Mesenchymal stem cell (in vitro differentiated cells and primary cell): Measurements from ENCODE around the gene ARL11.

Experiments used
- DNase-seq: peaks from one replicate; pipeline ENCODE4 v3.0.0-alpha.2; 2013
- H2AFZ ChIP-seq: one replicate; pipeline ENCODE4 v1.6.1; 2013; ENCODE audit warnings: low read depth, mild to moderate bottlenecking, control low read depth, inconsistent platforms, low read length, moderate library complexity
- H2AK5ac ChIP-seq: 2 replicates; pipeline ENCODE4 v1.6.1; 2013; ENCODE audit warnings: low read length, moderate library complexity, mild to moderate bottlenecking, inconsistent platforms; ENCODE audit not compliant: severe bottlenecking
- H2BK120ac ChIP-seq: one replicate; pipeline ENCODE4 v1.6.1; 2013; ENCODE audit warnings: low read depth, mild to moderate bottlenecking, inconsistent platforms, low read length, moderate library complexity
- H2BK12ac ChIP-seq, 2 experiments: one replicate each; pipeline ENCODE4 v1.6.1; 2013; ENCODE audit warnings: inconsistent platforms in 2 of 2, low read length in 2 of 2, mild to moderate bottlenecking in 2 of 2, moderate library complexity in 2 of 2, control low read depth in 1 of 2
- H2BK15ac ChIP-seq: one replicate; pipeline ENCODE4 v1.6.1; 2013; ENCODE audit warnings: mild to moderate bottlenecking, low read depth, inconsistent platforms; ENCODE audit not compliant: poor library complexity, severe bottlenecking
- H2BK5ac ChIP-seq: 2 replicates; pipeline ENCODE4 v1.6.1; 2013; ENCODE audit warnings: low read depth, mild to moderate bottlenecking, low read length, control low read depth, inconsistent platforms; ENCODE audit not compliant: poor library complexity, severe bottlenecking
- H3K14ac ChIP-seq, 2 experiments: one replicate each; pipeline ENCODE4 v1.6.1; 2013; ENCODE audit warnings: inconsistent platforms in 2 of 2, low read length in 2 of 2, control low read depth in 1 of 2, mild to moderate bottlenecking in 1 of 2, moderate library complexity in 1 of 2
- H3K18ac ChIP-seq, 2 experiments: one replicate each; pipeline ENCODE4 v1.6.1; 2013; ENCODE audit warnings: inconsistent platforms in 2 of 2, low read length in 2 of 2, control low read depth in 1 of 2, low read depth in 1 of 2, mild to moderate bottlenecking in 1 of 2
- H3K23ac ChIP-seq, 2 experiments: one replicate each; pipeline ENCODE4 v1.6.1; 2013; ENCODE audit warnings: inconsistent platforms in 2 of 2, low read length in 2 of 2, mild to moderate bottlenecking in 2 of 2, moderate library complexity in 2 of 2, control low read depth in 1 of 2
- H3K27ac ChIP-seq: 2 replicates; pipeline ENCODE4 v1.5.1; 2013; ENCODE audit warnings: mild to moderate bottlenecking, moderate library complexity, low read length, control low read depth, inconsistent platforms; ENCODE audit not compliant: poor library complexity, severe bottlenecking
- H3K27me3 ChIP-seq, 2 experiments: 2 replicates each; pipeline versions ENCODE4 v1.6.1 to v1.7.0; 2013; ENCODE audit warnings: low read length in 2 of 2, mild to moderate bottlenecking in 2 of 2, moderate library complexity in 2 of 2, control low read depth in 1 of 2, inconsistent platforms in 1 of 2; ENCODE audit not compliant: control insufficient read depth in 1 of 2, insufficient read depth in 1 of 2
- H3K36me3 ChIP-seq, 2 experiments: 2 replicates each; pipeline versions ENCODE4 v1.6.1 to v1.7.0; 2013; ENCODE audit warnings: low read length in 2 of 2, control low read depth in 1 of 2, inconsistent platforms in 1 of 2, low read depth in 1 of 2, mild to moderate bottlenecking in 1 of 2; ENCODE audit not compliant: insufficient read depth in 2 of 2, control insufficient read depth in 1 of 2
- H3K4ac ChIP-seq, 2 experiments: one replicate each; pipeline ENCODE4 v1.6.1; 2013; ENCODE audit warnings: inconsistent platforms in 2 of 2, low read length in 2 of 2, mild to moderate bottlenecking in 2 of 2, moderate library complexity in 2 of 2, control low read depth in 1 of 2, low read depth in 1 of 2
- H3K4me1 ChIP-seq: 2 replicates; pipeline ENCODE4 v1.6.1; 2013; ENCODE audit warnings: low read depth, low read length, control low read depth; ENCODE audit not compliant: control insufficient read depth, insufficient read depth
- H3K4me2 ChIP-seq: 2 replicates; pipeline ENCODE4 v1.6.1; 2013; ENCODE audit warnings: low read length, mild to moderate bottlenecking, inconsistent platforms; ENCODE audit not compliant: poor library complexity, severe bottlenecking
- H3K4me3 ChIP-seq, 2 experiments: 2 replicates each; pipeline versions ENCODE4 v1.5.1 to v1.7.0; 2013; ENCODE audit warnings: low read length in 2 of 2, mild to moderate bottlenecking in 2 of 2, control low read depth in 1 of 2, low read depth in 1 of 2; ENCODE audit not compliant: insufficient read depth in 1 of 2
- H3K79me1 ChIP-seq: replicated peaks from 2 replicates; pipeline ENCODE4 v1.6.1; 2013; ENCODE audit warnings: mild to moderate bottlenecking, control low read depth, low read length, inconsistent platforms; ENCODE audit not compliant: poor library complexity, severe bottlenecking
- H3K9ac ChIP-seq: 2 replicates; pipeline ENCODE4 v1.7.0; 2013; ENCODE audit warnings: mild to moderate bottlenecking, low read length, moderate library complexity
- H3K9me3 ChIP-seq: 2 replicates; pipeline ENCODE4 v1.7.0; 2013; ENCODE audit warnings: mild to moderate bottlenecking, low read length; ENCODE audit not compliant: control insufficient read depth
- H4K8ac ChIP-seq: one replicate; pipeline ENCODE4 v1.6.1; 2013; ENCODE audit warnings: inconsistent platforms, mild to moderate bottlenecking, low read length, moderate library complexity
- H4K91ac ChIP-seq: one replicate; pipeline ENCODE4 v1.6.1; 2013; ENCODE audit warnings: mild to moderate bottlenecking, low read length, inconsistent platforms
- WGBS: methylation state at CpG from one replicate; pipeline ENCODE4 v1.1.7; 2013; ENCODE audit warnings: mixed read lengths; 5-methylcytosine and 5-hydroxymethylcytosine counted together

The ARL11 gene

DNA sequence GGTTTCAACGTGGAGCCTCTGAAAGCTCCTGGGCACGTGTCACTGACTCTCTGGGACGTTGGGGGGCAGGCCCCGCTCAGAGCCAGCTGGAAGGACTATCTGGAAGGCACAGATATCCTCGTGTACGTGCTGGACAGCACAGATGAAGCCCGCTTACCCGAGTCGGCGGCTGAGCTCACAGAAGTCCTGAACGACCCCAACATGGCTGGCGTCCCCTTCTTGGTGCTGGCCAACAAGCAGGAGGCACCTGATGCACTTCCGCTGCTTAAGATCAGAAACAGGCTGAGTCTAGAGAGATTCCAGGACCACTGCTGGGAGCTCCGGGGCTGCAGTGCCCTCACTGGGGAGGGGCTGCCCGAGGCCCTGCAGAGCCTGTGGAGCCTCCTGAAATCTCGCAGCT lies 2.3 kb downstream of the ARL11 start:
- WGBS = 89% methylated on average over 16 of the region's 16 CpGs

DNA sequence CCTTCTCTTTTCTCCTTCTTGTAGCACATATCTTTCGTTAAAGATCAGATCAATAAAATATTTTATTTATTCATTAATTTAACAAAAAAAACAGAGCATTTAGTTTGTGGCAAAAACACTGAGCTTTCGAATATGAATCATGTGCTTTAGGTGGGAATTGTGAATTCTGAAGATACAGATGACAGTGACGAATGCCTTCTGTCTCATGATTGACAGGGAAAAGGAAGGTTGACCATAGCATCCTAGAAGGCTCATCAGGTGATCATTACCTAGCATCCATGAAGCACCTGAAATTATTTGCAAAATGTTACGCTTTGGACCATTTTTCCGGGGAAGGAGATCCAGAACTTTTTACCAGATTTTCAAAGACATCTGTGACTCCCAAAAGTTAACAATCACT lies 3.8 kb downstream of the ARL11 start:
- H2BK120ac ChIP-seq = no peak overlapping the region
- H4K8ac ChIP-seq = no peak overlapping the region
- no peak overlapping the region for H3K9ac ChIP-seq
- no peak overlapping the region for H3K14ac ChIP-seq
- WGBS = 94% methylated on average over 4 of the region's 5 CpGs
- no peaks in the 10 kb centered on the region for H3K79me1 ChIP-seq
- H2BK15ac ChIP-seq = no peak overlapping the region
- H3K27me3 ChIP-seq = no peaks in the 10 kb centered on the region
- H2BK5ac ChIP-seq = no peak overlapping the region
- H3K4me3 ChIP-seq = no peak overlapping the region
- H2AFZ ChIP-seq = no peak overlapping the region
- H3K9me3 ChIP-seq = no peaks in the 10 kb centered on the region
- H2AK5ac ChIP-seq = no peak overlapping the region
- H3K23ac ChIP-seq = no peak overlapping the region
- no peak overlapping the region for H4K91ac ChIP-seq
- no peak overlapping the region for H2BK12ac ChIP-seq
- H3K27ac ChIP-seq = no peak overlapping the region
- H3K4me1 ChIP-seq = peaks cover 3% of the 10 kb centered on the region
- H3K4me2 ChIP-seq = no peak overlapping the region
- no peak overlapping the region for H3K18ac ChIP-seq
- DNase-seq = no peak
- no peaks in the 10 kb centered on the region for H3K36me3 ChIP-seq
- no peak overlapping the region for H3K4ac ChIP-seq

More for the DNA sequence above, 2.3 kb downstream of the ARL11 start:
- Histone ChIP-seq H3K79me1 (no peaks in the 10 kb centered on the region), H4K91ac (peak overlapping the region; percentile 14), H3K4me3 (no peak overlapping the region), H3K9ac (no peak overlapping the region), H3K4ac (no peak overlapping the region), H2BK15ac (no peak overlapping the region), H2BK12ac (peak overlapping the region in 1 of 2 experiments; percentile 8), H3K4me1 (peaks cover 7% of the 10 kb centered on the region), H3K14ac (no peak overlapping the region), H3K27ac (no peak overlapping the region), H2AFZ (no peak overlapping the region), H3K9me3 (no peaks in the 10 kb centered on the region), H3K23ac (no peak overlapping the region), H3K27me3 (no peaks in the 10 kb centered on the region), H3K36me3 (no peaks in the 10 kb centered on the region), H2AK5ac (no peak overlapping the region), H3K4me2 (no peak overlapping the region), H3K18ac (peak overlapping the region in 1 of 2 experiments; percentile 25), H4K8ac (no peak overlapping the region), H2BK120ac (no peak overlapping the region), H2BK5ac (no peak overlapping the region)
- DNase-seq = no peak

DNA sequence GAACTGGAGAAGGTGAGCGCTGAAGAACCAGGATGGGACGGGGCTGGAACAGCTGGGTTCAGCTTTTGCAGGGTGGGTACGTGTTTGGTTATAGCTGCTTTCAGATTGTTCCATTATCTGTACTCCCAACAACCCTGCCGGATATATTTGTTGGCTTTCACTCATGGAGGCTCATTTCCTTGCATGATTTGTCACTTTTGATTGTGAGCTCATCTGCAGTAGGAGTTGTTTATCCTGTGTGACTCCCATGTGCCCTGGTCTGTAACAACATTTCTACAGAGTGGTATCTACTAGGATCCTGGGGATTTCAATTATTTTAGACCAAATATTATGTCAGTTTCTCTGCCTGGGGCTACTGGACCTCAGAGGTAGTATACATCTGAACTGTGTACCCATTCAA lies 5.4 kb downstream of the ARL11 start:
- Histone ChIP-seq H3K9ac (no peak overlapping the region), H2BK12ac (no peak overlapping the region), H3K14ac (no peak overlapping the region), H3K27me3 (no peaks in the 10 kb centered on the region), H3K36me3 (no peaks in the 10 kb centered on the region), H4K8ac (no peak overlapping the region), H2AFZ (no peak overlapping the region), H4K91ac (no peak overlapping the region), H3K23ac (no peak overlapping the region), H3K4me3 (no peak overlapping the region), H3K79me1 (no peaks in the 10 kb centered on the region), H2BK5ac (no peak overlapping the region), H2BK120ac (no peak overlapping the region), H2BK15ac (no peak overlapping the region), H3K4me2 (no peak overlapping the region), H3K18ac (no peak overlapping the region), H2AK5ac (no peak overlapping the region), H3K27ac (no peak overlapping the region), H3K4ac (no peak overlapping the region), H3K4me1 (no peaks in the 10 kb centered on the region), H3K9me3 (no peaks in the 10 kb centered on the region)
- WGBS = 100% methylated on average over 2 of the region's 4 CpGs
- DNase-seq = no peak

DNA sequence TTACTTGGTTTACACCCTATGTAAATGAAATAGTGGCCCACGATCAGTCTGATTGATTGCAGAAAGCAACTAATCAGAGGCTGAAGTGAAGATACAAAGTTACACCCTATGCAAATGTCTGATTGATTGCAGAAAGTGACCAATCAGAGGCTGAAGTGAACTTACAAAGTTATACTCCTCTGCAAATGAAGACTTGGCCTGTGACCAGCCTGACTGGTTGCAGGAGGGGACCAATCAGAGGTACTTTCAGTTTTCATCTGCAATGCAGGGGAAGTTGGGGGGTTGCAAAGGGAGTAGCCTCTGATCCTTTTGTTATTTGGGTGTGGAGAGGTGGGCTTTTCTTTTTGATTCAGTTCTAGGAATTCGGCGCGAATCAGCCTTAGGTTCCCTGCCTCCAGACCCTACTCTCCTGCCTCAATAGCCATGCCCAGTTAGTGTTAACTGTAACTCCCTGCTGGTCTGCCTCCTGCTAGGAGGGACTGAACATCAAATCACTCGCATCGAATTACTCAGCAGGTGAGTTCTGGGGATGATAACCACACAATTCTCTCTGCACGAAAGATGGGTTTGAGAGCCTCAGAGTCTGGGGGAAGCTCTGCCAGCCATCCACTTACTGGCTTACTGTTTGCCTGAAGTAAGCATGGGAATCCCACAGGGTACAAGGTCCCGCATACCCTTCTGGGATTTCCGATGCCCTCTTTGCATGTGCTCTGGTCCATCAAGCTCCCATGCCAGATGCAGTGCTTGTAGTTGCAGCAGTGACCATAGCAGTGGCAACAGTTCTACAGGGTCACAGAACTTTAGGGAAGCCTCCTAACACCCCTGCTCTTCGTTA lies 7.5 kb downstream of the ARL11 start:
- Histone ChIP-seq H2BK12ac (no peak overlapping the region), H2BK5ac (no peak overlapping the region), H3K27me3 (no peaks in the 10 kb centered on the region), H3K4me3 (peak overlapping the region in 1 of 2 experiments; percentile 61), H2BK120ac (no peak overlapping the region), H2AK5ac (no peak overlapping the region), H2BK15ac (no peak overlapping the region), H3K4me1 (no peaks in the 10 kb centered on the region), H3K14ac (no peak overlapping the region), H4K91ac (no peak overlapping the region), H4K8ac (peak overlapping the region; percentile 52), H3K36me3 (no peaks in the 10 kb centered on the region), H2AFZ (no peak overlapping the region), H3K27ac (no peak overlapping the region), H3K18ac (no peak overlapping the region), H3K9ac (no peak overlapping the region), H3K79me1 (no peaks in the 10 kb centered on the region), H3K4ac (no peak overlapping the region), H3K9me3 (no peaks in the 10 kb centered on the region), H3K4me2 (no peak overlapping the region), H3K23ac (no peak overlapping the region)
- WGBS = 64% methylated on average over 10 of the region's 10 CpGs
- peak; percentile 47 for DNase-seq
